ENCODE results near the gene BARX1.

BARX1 gene

DNA sequence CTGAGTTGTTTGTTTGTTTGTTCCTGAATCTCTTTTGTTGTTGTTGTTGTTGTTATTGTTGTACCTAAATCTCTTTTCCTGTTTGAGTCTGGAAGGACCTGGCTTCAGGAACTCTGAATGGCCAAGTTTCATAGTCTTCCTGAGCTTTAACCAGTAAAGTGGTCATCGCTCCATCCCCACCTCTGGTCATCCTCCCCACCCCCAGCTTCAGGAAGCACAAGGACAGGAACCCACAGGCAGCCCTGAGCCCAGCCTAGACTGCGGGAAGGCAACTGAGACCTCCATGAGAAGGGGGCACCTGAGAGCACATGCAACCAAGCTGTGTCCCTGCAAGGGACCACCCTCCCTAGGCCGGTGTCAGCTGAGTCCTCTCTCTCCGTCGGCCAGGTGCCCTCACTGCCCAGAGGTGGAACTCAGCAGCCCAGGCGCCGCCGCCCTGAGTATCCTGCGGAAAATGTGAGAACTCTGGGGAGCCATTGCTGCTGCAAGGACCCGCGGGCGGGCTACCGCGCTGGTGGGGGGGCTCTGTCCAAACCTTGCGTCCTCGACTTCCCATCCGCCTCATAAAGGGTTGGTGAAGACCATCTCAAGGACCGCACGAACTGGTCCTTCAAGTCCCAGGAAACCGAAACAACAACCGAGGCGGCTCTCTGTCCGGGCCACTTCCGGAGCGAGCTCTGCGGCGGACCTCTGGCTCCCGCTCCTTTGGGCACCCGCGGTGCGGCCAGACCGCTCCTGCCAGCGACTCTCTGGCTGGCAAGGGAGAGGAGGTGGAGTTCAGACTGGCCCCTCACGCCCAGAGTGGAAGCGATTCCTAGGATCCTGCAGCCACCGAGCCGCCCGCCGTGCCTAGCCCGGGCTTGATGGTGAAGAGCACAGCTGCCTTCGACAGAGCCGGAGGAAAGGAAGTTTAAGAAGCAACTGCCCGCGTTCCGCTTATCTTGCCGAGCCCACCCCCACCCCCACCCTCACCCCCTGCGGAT, 4.2 kb downstream of the BARX1 start:
- TF ChIP-seq, protein P1, sequence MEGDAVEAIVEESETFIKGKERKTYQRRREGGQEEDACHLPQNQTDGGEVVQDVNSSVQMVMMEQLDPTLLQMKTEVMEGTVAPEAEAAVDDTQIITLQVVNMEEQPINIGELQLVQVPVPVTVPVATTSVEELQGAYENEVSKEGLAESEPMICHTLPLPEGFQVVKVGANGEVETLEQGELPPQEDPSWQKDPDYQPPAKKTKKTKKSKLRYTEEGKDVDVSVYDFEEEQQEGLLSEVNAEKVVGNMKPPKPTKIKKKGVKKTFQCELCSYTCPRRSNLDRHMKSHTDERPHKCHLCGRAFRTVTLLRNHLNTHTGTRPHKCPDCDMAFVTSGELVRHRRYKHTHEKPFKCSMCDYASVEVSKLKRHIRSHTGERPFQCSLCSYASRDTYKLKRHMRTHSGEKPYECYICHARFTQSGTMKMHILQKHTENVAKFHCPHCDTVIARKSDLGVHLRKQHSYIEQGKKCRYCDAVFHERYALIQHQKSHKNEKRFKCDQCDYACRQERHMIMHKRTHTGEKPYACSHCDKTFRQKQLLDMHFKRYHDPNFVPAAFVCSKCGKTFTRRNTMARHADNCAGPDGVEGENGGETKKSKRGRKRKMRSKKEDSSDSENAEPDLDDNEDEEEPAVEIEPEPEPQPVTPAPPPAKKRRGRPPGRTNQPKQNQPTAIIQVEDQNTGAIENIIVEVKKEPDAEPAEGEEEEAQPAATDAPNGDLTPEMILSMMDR (IDR thresholded peaks at IDR 0.05; ENCODE audit: low read depth, low read length): no peak
- H3K4me3 ChIP-seq (ENCODE audit: low read depth, low read length): peak overlapping the region; percentile 59

DNA sequence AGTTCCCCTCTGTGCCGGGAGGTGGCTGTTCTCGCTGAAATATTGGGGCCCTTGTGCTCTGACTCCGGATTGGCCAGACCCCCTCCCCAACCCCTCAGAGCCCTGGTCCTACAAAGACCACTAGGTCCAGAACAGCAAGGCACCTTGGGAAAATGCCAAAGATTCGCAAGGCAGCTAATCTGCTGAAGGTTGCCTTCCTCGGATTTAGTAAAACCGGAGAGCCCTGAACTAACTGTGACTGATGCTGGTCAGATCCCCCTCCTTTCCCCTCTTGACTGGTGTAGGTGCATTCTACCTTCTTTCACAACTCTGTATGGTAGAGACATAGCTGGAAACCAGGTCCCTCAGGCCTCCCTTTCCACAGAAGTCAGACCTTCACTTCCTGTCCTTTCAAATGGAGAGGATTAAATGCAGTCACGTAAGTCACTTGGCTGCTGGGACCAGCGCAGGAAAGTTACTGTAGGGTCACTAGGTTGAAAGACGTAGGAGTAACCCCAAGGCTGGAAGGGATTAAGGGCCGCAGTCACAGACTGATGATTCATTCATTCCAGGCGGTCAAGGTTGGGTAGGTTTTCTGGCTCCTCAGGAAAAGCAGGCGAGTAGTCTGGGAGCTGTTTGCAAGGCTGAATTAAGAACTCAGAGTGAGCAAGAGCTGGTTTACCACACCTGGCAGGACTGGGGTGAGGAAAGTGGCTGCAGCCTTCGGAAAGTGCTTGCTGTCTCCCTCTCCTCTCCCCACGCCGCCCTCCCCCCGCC, 5.3 kb downstream of the BARX1 start:
- H3K4me3 ChIP-seq (ENCODE audit: low read depth, low read length): no peak overlapping the region
- TF ChIP-seq, protein P1 (IDR thresholded peaks at IDR 0.05; ENCODE audit: low read depth, low read length): no peak

DNA sequence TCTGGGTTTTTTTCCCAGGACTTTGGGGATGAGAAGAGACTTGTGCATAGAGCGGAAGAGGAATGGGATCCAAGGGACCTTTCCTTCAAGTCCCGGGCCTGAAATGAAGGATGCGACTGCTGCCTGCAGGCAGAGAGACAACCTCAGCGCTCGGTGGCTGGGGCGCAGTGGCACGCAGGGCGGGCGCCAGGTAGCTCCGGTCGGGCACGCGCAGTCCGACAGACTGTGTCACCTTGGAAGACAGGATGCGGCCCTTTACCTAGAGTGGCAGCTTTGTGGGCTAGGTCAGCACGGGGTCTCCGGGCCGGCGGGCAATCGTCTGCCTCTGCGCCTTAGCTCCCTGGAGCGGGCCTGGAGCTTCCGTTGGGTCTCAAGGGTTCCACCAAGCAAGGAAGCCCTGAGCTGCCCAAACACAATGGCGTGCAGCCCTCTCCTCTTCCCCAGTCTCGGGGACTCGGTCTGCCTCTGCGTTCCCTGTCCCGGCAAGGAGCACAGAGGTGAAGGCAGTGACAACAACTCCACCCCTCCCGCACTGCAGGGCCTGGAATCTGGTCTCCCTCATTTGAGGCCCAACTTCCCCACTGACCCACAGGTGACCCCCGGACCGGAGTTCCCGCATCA, 6.0 kb downstream of the BARX1 start:
- no peak overlapping the region for H3K4me3 ChIP-seq (ENCODE audit: low read depth, low read length)
- TF ChIP-seq, protein P1 (IDR thresholded peaks at IDR 0.05; ENCODE audit: low read depth, low read length): no peak

DNA sequence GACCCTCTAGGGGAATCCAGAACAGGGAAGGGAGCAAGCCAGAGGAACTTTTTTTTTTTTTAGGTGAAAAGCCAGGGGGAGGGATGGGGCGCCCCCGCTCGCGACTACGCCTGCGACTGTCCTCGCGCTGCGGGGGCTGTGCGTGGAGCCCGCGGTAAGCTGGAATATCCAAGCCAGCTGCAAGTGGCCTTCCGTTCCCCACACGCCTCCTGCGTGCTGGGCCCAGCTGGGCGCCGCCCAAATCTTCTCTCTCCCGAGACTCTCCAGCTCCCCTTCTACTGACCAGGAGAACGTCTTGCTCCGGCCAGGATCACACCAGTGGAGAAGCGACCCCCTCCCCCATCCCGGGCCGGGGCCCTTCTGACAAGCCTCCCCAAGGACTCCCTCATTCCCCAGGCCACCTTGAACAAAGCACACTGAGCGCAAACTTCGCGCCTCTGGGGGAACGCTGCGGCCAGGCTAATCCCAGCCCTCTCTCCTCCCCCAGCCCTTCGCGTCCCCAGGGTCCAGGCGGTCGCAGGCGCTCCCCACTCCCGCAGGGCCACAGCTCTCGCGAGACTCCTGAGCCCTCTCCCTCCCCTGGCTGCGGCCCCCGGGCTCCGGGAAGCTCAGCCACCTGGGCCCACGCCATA, 6.6 kb downstream of the BARX1 start:
- H3K4me3 ChIP-seq (ENCODE audit: low read depth, low read length): no peak overlapping the region
- TF ChIP-seq, protein P1 (IDR thresholded peaks at IDR 0.05; ENCODE audit: low read depth, low read length): no peak

DNA sequence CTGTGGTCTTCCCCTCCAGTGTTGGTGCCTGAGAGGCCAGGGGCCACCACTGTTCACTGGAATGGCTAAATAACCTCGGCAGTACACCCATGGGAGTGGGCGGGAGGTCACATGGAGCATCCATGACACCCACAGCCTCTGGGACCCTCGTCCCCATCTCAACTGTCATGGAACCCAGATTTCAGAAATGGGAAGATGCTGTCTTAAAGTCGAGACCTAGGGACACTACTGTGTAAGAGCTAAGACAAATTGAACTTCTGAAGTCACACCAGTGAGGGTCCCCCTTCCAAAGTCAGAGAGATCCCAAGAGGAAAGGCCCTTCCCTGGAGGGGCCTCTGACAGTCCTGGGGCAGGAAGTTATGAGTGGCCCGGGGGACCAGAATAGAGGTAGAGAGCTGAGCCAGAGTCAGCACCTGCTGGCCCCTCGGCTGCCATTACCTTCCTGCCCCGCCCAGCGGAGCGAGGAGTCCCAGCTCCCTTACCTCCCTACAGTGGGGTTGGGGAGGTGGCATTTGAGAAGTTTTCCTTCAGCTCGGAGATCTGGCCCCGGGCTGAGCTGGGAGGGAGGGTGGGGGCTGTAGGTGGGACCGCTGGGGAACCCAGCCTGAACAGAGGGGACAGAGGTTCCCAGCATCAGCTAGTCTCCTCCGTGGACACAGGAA, 7.6 kb downstream of the BARX1 start:
- no peak overlapping the region for H3K4me3 ChIP-seq (ENCODE audit: low read depth, low read length)
- TF ChIP-seq, protein P1 (IDR thresholded peaks at IDR 0.05; ENCODE audit: low read depth, low read length): no peak

DNA sequence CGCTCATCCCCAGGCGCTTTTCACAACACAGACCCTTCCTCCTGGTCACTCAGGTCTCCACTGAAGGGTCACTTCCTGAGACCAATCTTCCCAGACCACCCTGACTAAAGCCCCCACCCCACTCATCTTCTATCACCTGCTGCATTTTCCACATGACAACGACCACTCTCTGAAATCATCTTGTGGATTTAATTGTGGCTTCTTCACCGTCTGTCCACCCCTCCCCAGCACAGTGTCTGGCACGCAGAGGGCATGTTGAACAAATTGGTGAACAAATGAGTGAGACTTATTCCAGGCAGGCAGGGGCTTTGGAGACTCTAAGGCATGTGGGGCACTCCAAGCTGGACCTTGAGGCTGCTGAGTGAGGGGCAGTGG, 8.8 kb downstream of the BARX1 start:
- H3K4me3 ChIP-seq (ENCODE audit: low read depth, low read length): no peak overlapping the region
- TF ChIP-seq, protein P1 (IDR thresholded peaks at IDR 0.05; ENCODE audit: low read depth, low read length): no peak

Measured in WI38 (cell line).